Measurements from ENCODE around the gene NRDE2. TPM values are rescaled to one million over a fixed set of nuclear protein-coding genes. Genes with fewer than 3 reads are reported as not detected.
"Not testable (repeated sequence)": the region's sequence is repeated elsewhere in the genome, so short reads cannot be mapped to it uniquely, and the experiment has no call there.

NRDE2 gene
- total RNA-seq, 1 experiment from 2014 or later, result 19.2 TPM

- intact Hi-C loops (cut with micrococcal nuclease; ENCODE audit: unreplicated experiment), result no loop called here
- CTCF ChIA-PET, result interaction anchor here (0.6 to 0.7 kb wide), 3 partner anchors 49 to 148 kb away, joined by 3 to 4 read pairs (median 3); no protein-coding TSS in a partner anchor
- H3K4me3 Mint-ChIP-seq (ENCODE audit: low read depth, unreplicated experiment), result no peak overlapping the region
- peaks cover 15% of the 10 kb centered on the region for H3K4me1 Mint-ChIP-seq (ENCODE audit: low read depth, unreplicated experiment)
- H3K36me3 Mint-ChIP-seq (ENCODE audit: insufficient read depth, unreplicated experiment), result no peaks in the 10 kb centered on the region
- DNase-seq, result no peak
- TF ChIP-seq, protein P1, sequence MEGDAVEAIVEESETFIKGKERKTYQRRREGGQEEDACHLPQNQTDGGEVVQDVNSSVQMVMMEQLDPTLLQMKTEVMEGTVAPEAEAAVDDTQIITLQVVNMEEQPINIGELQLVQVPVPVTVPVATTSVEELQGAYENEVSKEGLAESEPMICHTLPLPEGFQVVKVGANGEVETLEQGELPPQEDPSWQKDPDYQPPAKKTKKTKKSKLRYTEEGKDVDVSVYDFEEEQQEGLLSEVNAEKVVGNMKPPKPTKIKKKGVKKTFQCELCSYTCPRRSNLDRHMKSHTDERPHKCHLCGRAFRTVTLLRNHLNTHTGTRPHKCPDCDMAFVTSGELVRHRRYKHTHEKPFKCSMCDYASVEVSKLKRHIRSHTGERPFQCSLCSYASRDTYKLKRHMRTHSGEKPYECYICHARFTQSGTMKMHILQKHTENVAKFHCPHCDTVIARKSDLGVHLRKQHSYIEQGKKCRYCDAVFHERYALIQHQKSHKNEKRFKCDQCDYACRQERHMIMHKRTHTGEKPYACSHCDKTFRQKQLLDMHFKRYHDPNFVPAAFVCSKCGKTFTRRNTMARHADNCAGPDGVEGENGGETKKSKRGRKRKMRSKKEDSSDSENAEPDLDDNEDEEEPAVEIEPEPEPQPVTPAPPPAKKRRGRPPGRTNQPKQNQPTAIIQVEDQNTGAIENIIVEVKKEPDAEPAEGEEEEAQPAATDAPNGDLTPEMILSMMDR (IDR thresholded peaks at IDR 0.05; ENCODE audit: unreplicated experiment), result no peak
- BruUV-seq (replicated peaks), result no TSS peak
- no peak overlapping the region for H3K27ac Mint-ChIP-seq (ENCODE audit: unreplicated experiment)
- no peaks in the 10 kb centered on the region for H3K27me3 Mint-ChIP-seq (ENCODE audit: unreplicated experiment)
- H3K9me3 Mint-ChIP-seq (ENCODE audit: low read depth, unreplicated experiment), result no peaks in the 10 kb centered on the region
Measured at GRCh38 chr14:90341784-90342183, 10.0 kb upstream of the NRDE2 start.

GRCh38 chr14:90341232-90341631 is 9.5 kb upstream of the NRDE2 start:
- intact Hi-C loops (cut with micrococcal nuclease; ENCODE audit: unreplicated experiment); H3K4me3 Mint-ChIP-seq (ENCODE audit: low read depth, unreplicated experiment); DNase-seq; H3K27ac Mint-ChIP-seq (ENCODE audit: unreplicated experiment); H3K27me3 Mint-ChIP-seq (ENCODE audit: unreplicated experiment); H3K36me3 Mint-ChIP-seq (ENCODE audit: insufficient read depth, unreplicated experiment); H3K9me3 Mint-ChIP-seq (ENCODE audit: low read depth, unreplicated experiment); BruUV-seq (replicated peaks): not testable (repeated sequence)
- CTCF ChIA-PET, result interaction anchor here (0.6 kb wide), 2 partner anchors 78 to 148 kb away, joined by 3 to 4 read pairs; no protein-coding TSS in a partner anchor
- H3K4me1 Mint-ChIP-seq (ENCODE audit: low read depth, unreplicated experiment), result peaks cover 20% of the 10 kb centered on the region

GRCh38 chr14:90336985-90337384 is 5.2 kb upstream of the NRDE2 start:
- Mint-ChIP-seq H3K4me1 (ENCODE audit: low read depth, unreplicated experiment) (peaks cover 31% of the 10 kb centered on the region), H3K4me3 (ENCODE audit: low read depth, unreplicated experiment) (peak overlapping the region; percentile 26), H3K27ac (ENCODE audit: unreplicated experiment) (peak overlapping the region; percentile 81)

GRCh38 chr14:90336401-90336800 is 4.7 kb upstream of the NRDE2 start:
- H3K27ac Mint-ChIP-seq (ENCODE audit: unreplicated experiment), result no peak overlapping the region
- no peaks in the 10 kb centered on the region for H3K27me3 Mint-ChIP-seq (ENCODE audit: unreplicated experiment)
- DNase-seq, result no peak
- no peak overlapping the region for H3K4me3 Mint-ChIP-seq (ENCODE audit: low read depth, unreplicated experiment)
- intact Hi-C loops (cut with micrococcal nuclease; ENCODE audit: unreplicated experiment), result no loop called here
- H3K4me1 Mint-ChIP-seq (ENCODE audit: low read depth, unreplicated experiment), result peaks cover 31% of the 10 kb centered on the region
- CTCF ChIA-PET, result no interaction called here
- no peaks in the 10 kb centered on the region for H3K9me3 Mint-ChIP-seq (ENCODE audit: low read depth, unreplicated experiment)
- no TSS peak for BruUV-seq (replicated peaks)
- H3K36me3 Mint-ChIP-seq (ENCODE audit: insufficient read depth, unreplicated experiment), result peaks cover 10% of the 10 kb centered on the region
- TF ChIP-seq, protein P1 (IDR thresholded peaks at IDR 0.05; ENCODE audit: unreplicated experiment), result no peak

More at GRCh38 chr14:90336985-90337384, 5.2 kb upstream of the NRDE2 start:
- H3K9me3 Mint-ChIP-seq (ENCODE audit: low read depth, unreplicated experiment), result no peaks in the 10 kb centered on the region
- TF ChIP-seq, protein P1 (IDR thresholded peaks at IDR 0.05; ENCODE audit: unreplicated experiment), result no peak
- H3K36me3 Mint-ChIP-seq (ENCODE audit: insufficient read depth, unreplicated experiment), result peaks cover 5% of the 10 kb centered on the region
- no peaks in the 10 kb centered on the region for H3K27me3 Mint-ChIP-seq (ENCODE audit: unreplicated experiment)
- BruUV-seq (replicated peaks), result no TSS peak
- intact Hi-C loops (cut with micrococcal nuclease; ENCODE audit: unreplicated experiment), result no loop called here
- DNase-seq, result peak; percentile 16
- CTCF ChIA-PET, result interaction anchor here (1.0 kb wide), 1 partner anchor 45 kb away, joined by 3 read pairs; no protein-coding TSS in a partner anchor

DNA sequence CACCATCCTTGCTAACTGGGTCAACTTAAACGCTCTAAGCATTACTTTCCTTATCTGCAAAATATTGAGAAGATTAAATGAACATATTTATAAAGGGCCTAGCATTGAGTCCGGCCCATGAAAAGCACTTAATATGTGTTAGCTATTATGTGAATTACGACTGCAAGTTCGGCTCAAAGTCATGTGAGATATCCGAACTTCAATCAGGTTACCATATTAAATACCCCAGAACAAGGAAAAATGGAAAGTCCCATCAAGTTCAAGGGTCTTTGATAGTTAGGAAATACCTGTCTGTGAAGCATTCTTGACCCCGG is 487 bp upstream of the NRDE2 start:
- Mint-ChIP-seq H3K4me1 (ENCODE audit: low read depth, unreplicated experiment) (peaks cover 27% of the 10 kb centered on the region), H3K36me3 (ENCODE audit: insufficient read depth, unreplicated experiment) (peaks cover 15% of the 10 kb centered on the region), H3K9me3 (ENCODE audit: low read depth, unreplicated experiment) (no peaks in the 10 kb centered on the region), H3K27ac (ENCODE audit: unreplicated experiment) (peak overlapping the region; percentile 83), H3K27me3 (ENCODE audit: unreplicated experiment) (no peaks in the 10 kb centered on the region), H3K4me3 (ENCODE audit: low read depth, unreplicated experiment) (peak overlapping the region; percentile 80)
- BruUV-seq (replicated peaks), result no TSS peak
- intact Hi-C loops (cut with micrococcal nuclease; ENCODE audit: unreplicated experiment), result loop anchor here (5.0 kb wide), 1 partner anchor 50 kb away; no protein-coding TSS in a partner anchor
- no peak for DNase-seq
- CTCF ChIA-PET, result no interaction called here
- TF ChIP-seq, protein P1 (IDR thresholded peaks at IDR 0.05; ENCODE audit: unreplicated experiment), result no peak

Measured in Calu3 (cell line).